IPS-18c (cell line): ENCODE measurements around the gene ISX.
A peak's percentile ranks its signal among the peaks of the same experiment; 100 is the strongest.

Source experiments
- H3K4me3 ChIP-seq: 2 replicates; pipeline ENCODE4 v1.7.0; 2013; ENCODE audit warnings: low read depth, mild to moderate bottlenecking, low read length, moderate library complexity; ENCODE audit not compliant: insufficient read depth
- H3K9me3 ChIP-seq: one replicate; pipeline ENCODE4 v1.6.1; 2013; ENCODE audit warnings: mild to moderate bottlenecking, low read length, moderate library complexity; ENCODE audit not compliant: control insufficient read depth, insufficient read depth

ISX gene

GRCh38 chr22:35131525-35132000 is 65.6 kb downstream of the ISX start:
- Histone ChIP-seq H3K9me3 (peaks cover 3% of the 10 kb centered on the region), H3K4me3 (no peak overlapping the region)

- H3K9me3 ChIP-seq = peaks cover 3% of the 10 kb centered on the region
- no peak overlapping the region for H3K4me3 ChIP-seq
These were observed 66.6 kb downstream of the ISX start for GRCh38 chr22:35132568-35132967.

GRCh38 chr22:35133702-35134380 is 67.9 kb downstream of the ISX start:
- peaks cover 1% of the 10 kb centered on the region for H3K9me3 ChIP-seq
- H3K4me3 ChIP-seq = no peak overlapping the region

GRCh38 chr22:35134637-35135036 is 68.7 kb downstream of the ISX start:
- Histone ChIP-seq H3K9me3 (no peaks in the 10 kb centered on the region), H3K4me3 (peak overlapping the region; percentile 15; the same call in 1 of the 2 replicates)

- H3K9me3 ChIP-seq = no peaks in the 10 kb centered on the region
- no peak overlapping the region; the same call in 1 of the 2 replicates for H3K4me3 ChIP-seq
These were observed 69.2 kb downstream of the ISX start for GRCh38 chr22:35135165-35135564.
